Breast epithelium (tissue), 4 donors: Measurements from ENCODE around the gene REEP6. TPM values are rescaled to one million over a fixed set of nuclear protein-coding genes. Genes with fewer than 3 reads are reported as not detected.
"Not testable (repeated sequence)": the region's sequence is repeated elsewhere in the genome, so short reads cannot be mapped to it uniquely, and the experiment has no call there.

Experiments used
- DNase-seq, 2 donors: peaks; one replicate each; pipeline ENCODE4 v3.0.0-alpha.2; 2019; ENCODE audit warnings: low spot score in 2 of 2
- H3K27ac ChIP-seq, 2 donors: fragments of 200-600 bp; sonication (generic) in 1 of 2; one replicate each; pipeline ENCODE4 v1.5.1; 2016 to 2019; ENCODE audit warnings: mild to moderate bottlenecking in 1 of 2
- H3K27me3 ChIP-seq, 2 donors: fragments of 200-600 bp; sonication (generic) in 1 of 2; one replicate each; pipeline versions ENCODE4 v1.5.1 to v1.6.0; 2017 to 2019; ENCODE audit warnings: control low read depth in 1 of 2, mild to moderate bottlenecking in 1 of 2
- H3K36me3 ChIP-seq: fragments of 200-600 bp; one replicate; pipeline ENCODE4 v1.5.1; 2019
- H3K4me1 ChIP-seq, 2 donors: fragments of 200-600 bp; sonication (generic); one replicate each; pipeline ENCODE4 v1.5.1; 2016 to 2019; ENCODE audit warnings: control low read depth in 1 of 2
- H3K4me3 ChIP-seq, 3 donors: fragments of 200-600 bp; sonication (generic); 1 replicate in 2 of 3; 2 replicates in 1 of 3; pipeline ENCODE4 v1.5.1; 2016 to 2019; ENCODE audit warnings: mild to moderate bottlenecking in 3 of 3, moderate library complexity in 2 of 3
- H3K9me3 ChIP-seq, 2 donors: fragments of 200-600 bp; sonication (generic) in 1 of 2; one replicate each; pipeline ENCODE4 v1.5.1; 2016 to 2019; ENCODE audit warnings: control low read depth in 1 of 2
- POLR2A ChIP-seq: fragments of 450-650 bp; IDR thresholded peaks from one replicate; pipeline ENCODE4 v1.6.1; 2016; ENCODE audit warnings: antibody characterized with exemption, mild to moderate bottlenecking, moderate library complexity
- POLR2AphosphoS5 ChIP-seq, 3 donors: sonication (generic); formaldehyde crosslinking; IDR thresholded peaks; one replicate each; pipeline ENCODE4 v1.6.1; 2017; ENCODE audit warnings: antibody characterized with exemption in 3 of 3
- intact Hi-C: fragments of 100-400 bp; cut with DNase I; formaldehyde crosslinking; loops from one replicate; pipeline ENCODE4 v1.15.1; 2023; ENCODE audit warnings: low total_unique reads
- total RNA-seq, 3 donors: library from RNA; depleted of rRNA; stranded (reverse); fragments of >200 nt; gene quantifications; one replicate each; pipeline ENCODE4 v1.1.0, GENCODE V29; 2016
- TF ChIP-seq, protein P1 (sequence below), 3 donors: fragments of 450-650 bp; IDR thresholded peaks; one replicate each; pipeline ENCODE4 v1.5.1; 2016 to 2017; ENCODE audit warnings: antibody characterized with exemption in 3 of 3, mild to moderate bottlenecking in 3 of 3, moderate library complexity in 3 of 3

Gene REEP6
- total RNA-seq, 3 donors from 2014 or later = 4.3 to 17.4 (median 11.0) TPM

DNA sequence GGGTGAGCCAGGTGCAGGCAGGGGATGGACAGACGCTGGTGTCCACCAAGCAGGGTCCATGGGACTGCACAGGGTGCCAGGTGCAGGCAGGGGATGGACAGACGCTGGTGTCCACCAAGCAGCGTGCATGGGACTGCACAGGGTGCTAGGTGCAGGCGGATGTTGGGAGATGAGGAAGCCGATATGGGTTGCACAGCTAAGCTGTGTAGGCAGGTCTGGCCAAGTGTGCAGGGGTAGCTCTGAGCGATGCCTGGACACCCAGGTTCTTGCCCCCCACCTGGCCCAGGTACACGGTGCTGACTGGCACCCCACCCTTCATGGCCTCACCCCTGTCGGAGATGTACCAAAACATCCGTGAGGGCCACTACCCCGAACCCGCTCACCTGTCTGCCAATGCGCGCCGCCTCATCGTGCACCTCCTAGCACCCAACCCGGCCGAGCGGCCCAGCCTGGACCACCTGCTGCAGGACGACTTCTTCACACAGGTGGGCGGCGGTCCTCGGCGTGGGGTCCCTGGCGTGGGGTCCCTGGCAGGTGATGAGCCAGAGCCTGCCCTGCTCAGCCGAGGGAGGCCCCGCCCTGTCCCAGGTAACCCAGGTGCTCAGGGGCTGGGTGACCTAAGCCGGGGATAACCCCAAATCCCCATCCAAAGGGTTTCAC is 36.8 kb downstream of the REEP6 start:
- Histone ChIP-seq H3K9me3 (no peaks in the 10 kb centered on the region), H3K4me3 (no peak overlapping the region), H3K27me3 (peaks cover 9 to 52% of the 10 kb centered on the region in 2 donors), H3K4me1 (no peaks in the 10 kb centered on the region), H3K36me3 (no peaks in the 10 kb centered on the region), H3K27ac (no peak overlapping the region)
- intact Hi-C loops = no loop called here
- TF ChIP-seq, protein P1, sequence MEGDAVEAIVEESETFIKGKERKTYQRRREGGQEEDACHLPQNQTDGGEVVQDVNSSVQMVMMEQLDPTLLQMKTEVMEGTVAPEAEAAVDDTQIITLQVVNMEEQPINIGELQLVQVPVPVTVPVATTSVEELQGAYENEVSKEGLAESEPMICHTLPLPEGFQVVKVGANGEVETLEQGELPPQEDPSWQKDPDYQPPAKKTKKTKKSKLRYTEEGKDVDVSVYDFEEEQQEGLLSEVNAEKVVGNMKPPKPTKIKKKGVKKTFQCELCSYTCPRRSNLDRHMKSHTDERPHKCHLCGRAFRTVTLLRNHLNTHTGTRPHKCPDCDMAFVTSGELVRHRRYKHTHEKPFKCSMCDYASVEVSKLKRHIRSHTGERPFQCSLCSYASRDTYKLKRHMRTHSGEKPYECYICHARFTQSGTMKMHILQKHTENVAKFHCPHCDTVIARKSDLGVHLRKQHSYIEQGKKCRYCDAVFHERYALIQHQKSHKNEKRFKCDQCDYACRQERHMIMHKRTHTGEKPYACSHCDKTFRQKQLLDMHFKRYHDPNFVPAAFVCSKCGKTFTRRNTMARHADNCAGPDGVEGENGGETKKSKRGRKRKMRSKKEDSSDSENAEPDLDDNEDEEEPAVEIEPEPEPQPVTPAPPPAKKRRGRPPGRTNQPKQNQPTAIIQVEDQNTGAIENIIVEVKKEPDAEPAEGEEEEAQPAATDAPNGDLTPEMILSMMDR (IDR thresholded peaks at IDR 0.05) = no peak
- DNase-seq = no peak

DNA sequence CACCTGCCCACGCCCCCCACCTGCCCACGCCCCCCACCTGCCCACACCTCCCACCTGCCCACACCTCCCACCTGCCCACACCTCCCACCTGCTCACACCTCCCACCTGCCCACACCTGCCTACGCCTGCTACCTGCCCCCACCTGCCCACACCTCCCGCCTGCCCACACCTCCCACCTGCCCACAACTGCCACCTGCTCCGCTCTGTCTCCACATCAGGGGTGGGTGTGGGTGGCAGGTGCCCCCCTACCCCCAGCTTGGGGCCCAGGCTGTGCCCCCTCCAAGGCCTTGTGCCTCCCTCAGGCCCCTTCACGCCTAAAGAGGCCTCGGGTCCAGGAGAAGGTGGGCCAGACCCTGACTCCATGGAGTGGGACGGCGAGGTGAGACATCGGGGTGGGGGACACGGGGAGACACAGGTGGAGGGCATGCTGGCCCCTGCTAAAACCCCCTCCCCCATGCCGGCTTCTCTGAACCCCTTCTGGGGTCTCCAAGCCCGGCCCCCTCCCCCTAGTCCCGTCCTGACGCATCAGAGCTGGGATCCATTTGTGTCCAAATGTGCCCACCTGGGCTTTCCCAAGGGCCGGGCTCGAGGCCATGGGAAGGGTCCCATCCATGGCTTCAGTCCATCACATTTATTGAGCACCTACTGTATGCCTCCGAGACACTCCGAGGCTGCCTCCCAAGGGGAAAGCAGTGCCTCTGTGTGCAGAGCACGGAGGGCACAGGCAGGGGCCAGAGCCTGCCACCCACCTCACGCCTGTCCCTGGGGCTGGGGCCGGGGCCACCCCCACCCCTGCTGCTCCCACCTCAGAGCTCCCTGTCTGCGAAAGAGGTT is 37.8 kb downstream of the REEP6 start:
- no peak for DNase-seq
- no peaks in the 10 kb centered on the region for H3K9me3 ChIP-seq
- intact Hi-C loops = no loop called here
- TF ChIP-seq, protein P1 (IDR thresholded peaks at IDR 0.05) = no peak
- TF ChIP-seq POLR2AphosphoS5 (IDR thresholded peaks at IDR 0.05) (no peak), POLR2A (no peak)
- no peak overlapping the region for H3K27ac ChIP-seq
- H3K4me1 ChIP-seq = no peaks in the 10 kb centered on the region
- H3K4me3 ChIP-seq = no peak overlapping the region
- H3K36me3 ChIP-seq = no peaks in the 10 kb centered on the region
- peaks cover 3 to 43% of the 10 kb centered on the region in 2 donors for H3K27me3 ChIP-seq

DNA sequence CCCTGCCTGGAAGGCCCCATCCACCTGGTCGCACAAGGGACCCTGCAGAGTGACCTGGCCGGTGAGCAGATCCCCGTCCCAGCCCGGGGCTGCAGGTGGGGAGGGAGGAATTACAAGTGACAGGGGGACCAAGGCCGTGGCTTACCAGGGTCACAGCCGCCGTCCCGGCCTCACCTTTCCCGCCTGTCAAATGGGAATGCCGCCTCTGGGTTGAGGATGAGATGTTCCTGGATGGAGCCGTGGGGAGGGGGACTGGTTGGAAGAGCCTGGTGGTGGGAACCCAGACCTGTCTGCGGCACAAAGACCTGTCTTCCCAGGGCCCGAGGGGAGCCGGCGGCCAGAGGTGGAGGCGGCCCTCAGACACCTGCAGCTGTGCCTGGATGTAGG is 38.4 kb downstream of the REEP6 start:
- no peak overlapping the region for H3K4me3 ChIP-seq
- H3K36me3 ChIP-seq = no peaks in the 10 kb centered on the region
- no peaks in the 10 kb centered on the region for H3K9me3 ChIP-seq
- H3K4me1 ChIP-seq = no peaks in the 10 kb centered on the region
- TF ChIP-seq, protein P1 (IDR thresholded peaks at IDR 0.05) = no peak
- TF ChIP-seq POLR2AphosphoS5 (IDR thresholded peaks at IDR 0.05) = no peak
- TF ChIP-seq POLR2A = no peak
- H3K27me3 ChIP-seq = peaks cover 2 to 37% of the 10 kb centered on the region in 2 donors
- DNase-seq = no peak
- H3K27ac ChIP-seq = no peak overlapping the region
- intact Hi-C loops = no loop called here

DNA sequence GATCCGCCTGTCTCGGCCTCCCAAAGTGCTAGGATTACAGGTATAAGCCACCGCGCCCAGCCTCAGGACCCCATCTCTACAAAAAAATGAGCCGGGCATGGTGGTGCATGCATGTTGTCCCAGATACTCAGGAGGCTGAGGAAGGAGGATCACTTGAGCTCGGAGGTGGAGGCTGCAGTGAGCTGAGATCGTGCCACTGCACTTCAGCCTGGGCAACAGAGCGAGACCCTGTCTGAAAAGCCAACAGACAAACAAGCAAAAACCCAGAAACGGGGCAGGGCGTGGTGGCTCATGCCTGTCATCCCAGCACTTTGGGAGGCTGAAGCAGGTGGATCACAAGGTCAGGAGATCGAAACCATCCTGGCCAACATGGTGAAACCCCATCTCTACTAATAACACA is 39.9 kb downstream of the REEP6 start:
- intact Hi-C loops, H3K27ac ChIP-seq, H3K4me3 ChIP-seq, H3K36me3 ChIP-seq, H3K4me1 ChIP-seq, DNase-seq, H3K9me3 ChIP-seq: not testable (repeated sequence)
- peaks cover 0 to 22% of the 10 kb centered on the region in 2 donors for H3K27me3 ChIP-seq

DNA sequence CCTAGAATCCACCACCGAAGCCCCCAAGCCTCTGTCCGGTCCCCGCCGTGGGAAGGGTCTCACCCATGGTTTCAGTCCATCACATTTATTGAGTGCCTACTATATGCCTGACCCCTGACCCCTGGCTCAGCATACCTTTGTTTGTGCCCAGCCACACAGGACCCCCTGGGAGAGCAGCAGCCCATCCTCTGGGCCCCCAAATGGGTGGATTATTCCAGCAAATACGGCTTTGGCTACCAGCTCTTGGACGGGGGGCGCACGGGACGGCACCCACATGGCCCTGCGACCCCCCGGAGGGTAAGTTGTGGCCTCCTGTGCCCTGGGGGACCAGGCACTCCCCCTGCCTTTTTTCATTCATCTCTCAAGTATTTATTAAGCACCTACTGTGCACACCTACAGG is 40.6 kb downstream of the REEP6 start:
- peaks cover 0 to 16% of the 10 kb centered on the region in 2 donors for H3K27me3 ChIP-seq
- no peak for TF ChIP-seq POLR2AphosphoS5 (IDR thresholded peaks at IDR 0.05)
- no peak overlapping the region for H3K4me3 ChIP-seq
- H3K36me3 ChIP-seq = no peaks in the 10 kb centered on the region
- no peaks in the 10 kb centered on the region for H3K9me3 ChIP-seq
- no peak overlapping the region for H3K27ac ChIP-seq
- intact Hi-C loops = no loop called here
- no peak for DNase-seq
- H3K4me1 ChIP-seq = no peaks in the 10 kb centered on the region

DNA sequence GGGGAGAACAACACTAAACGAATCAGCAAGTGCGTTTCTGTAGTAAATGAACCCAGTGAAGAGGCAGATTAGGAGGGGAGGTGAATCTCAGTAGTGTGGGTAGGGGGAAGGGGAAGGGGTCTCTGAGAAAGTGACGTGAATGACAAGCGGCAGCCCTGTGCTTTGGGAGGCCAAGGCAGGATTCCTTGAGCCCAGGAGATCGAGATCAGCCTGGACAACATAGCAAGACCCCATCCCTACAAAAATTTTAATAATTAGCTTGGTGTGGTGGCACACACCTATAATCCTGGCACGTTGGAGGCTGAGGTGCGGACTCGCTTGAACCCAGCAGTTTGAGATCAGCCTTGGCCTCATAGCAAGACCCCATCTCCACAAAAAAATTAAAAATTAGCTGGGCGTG is 41.0 kb downstream of the REEP6 start:
- intact Hi-C loops = no loop called here
- H3K9me3 ChIP-seq = no peaks in the 10 kb centered on the region
- H3K36me3 ChIP-seq = no peaks in the 10 kb centered on the region
- H3K27ac ChIP-seq = no peak overlapping the region
- no peak overlapping the region for H3K4me3 ChIP-seq
- H3K27me3 ChIP-seq = peaks cover 0 to 14% of the 10 kb centered on the region in 2 donors
- no peak for TF ChIP-seq POLR2AphosphoS5 (IDR thresholded peaks at IDR 0.05)
- no peak for TF ChIP-seq POLR2A
- TF ChIP-seq, protein P1 (IDR thresholded peaks at IDR 0.05) = no peak
- H3K4me1 ChIP-seq = no peaks in the 10 kb centered on the region
- no peak for DNase-seq
